Peyer's patch (tissue), 4 donors: Measurements from ENCODE around the gene ARID3B.

Experiments
- POLR2A ChIP-seq, 2 donors: fragments of 450-650 bp; IDR thresholded peaks; one replicate each; pipeline ENCODE4 v1.5.1; 2017; ENCODE audit warnings: antibody characterized with exemption in 2 of 2, mild to moderate bottlenecking in 2 of 2, moderate library complexity in 2 of 2
- TF ChIP-seq, protein P1 (sequence below), 6 experiments: fragments of 450-650 bp in 4 of 6; fragments of 200-600 bp in 2 of 6; sonication (generic) in 1 of 6; IDR thresholded peaks; one replicate each; pipeline ENCODE4 v1.5.1; 2017 to 2019; ENCODE audit warnings: antibody characterized with exemption in 6 of 6, mild to moderate bottlenecking in 3 of 6, moderate library complexity in 1 of 6

- no peak for TF ChIP-seq POLR2A (IDR thresholded peaks at IDR 0.05)
- TF ChIP-seq, protein P1, sequence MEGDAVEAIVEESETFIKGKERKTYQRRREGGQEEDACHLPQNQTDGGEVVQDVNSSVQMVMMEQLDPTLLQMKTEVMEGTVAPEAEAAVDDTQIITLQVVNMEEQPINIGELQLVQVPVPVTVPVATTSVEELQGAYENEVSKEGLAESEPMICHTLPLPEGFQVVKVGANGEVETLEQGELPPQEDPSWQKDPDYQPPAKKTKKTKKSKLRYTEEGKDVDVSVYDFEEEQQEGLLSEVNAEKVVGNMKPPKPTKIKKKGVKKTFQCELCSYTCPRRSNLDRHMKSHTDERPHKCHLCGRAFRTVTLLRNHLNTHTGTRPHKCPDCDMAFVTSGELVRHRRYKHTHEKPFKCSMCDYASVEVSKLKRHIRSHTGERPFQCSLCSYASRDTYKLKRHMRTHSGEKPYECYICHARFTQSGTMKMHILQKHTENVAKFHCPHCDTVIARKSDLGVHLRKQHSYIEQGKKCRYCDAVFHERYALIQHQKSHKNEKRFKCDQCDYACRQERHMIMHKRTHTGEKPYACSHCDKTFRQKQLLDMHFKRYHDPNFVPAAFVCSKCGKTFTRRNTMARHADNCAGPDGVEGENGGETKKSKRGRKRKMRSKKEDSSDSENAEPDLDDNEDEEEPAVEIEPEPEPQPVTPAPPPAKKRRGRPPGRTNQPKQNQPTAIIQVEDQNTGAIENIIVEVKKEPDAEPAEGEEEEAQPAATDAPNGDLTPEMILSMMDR (IDR thresholded peaks at IDR 0.05), result no peak
These were observed 28.7 kb downstream of the ARID3B start for GRCh38 chr15:74569731-74570070.
